ENCODE data around the gene KCNJ11.

Gene KCNJ11

GRCh38 chr11:17408026-17408425 lies 19.6 kb upstream of the KCNJ11 start:
- no peak for DNase-seq

- no peak for DNase-seq
Observed at GRCh38 chr11:17407575-17407974, 19.1 kb upstream of the KCNJ11 start.

- no peak for DNase-seq
Observed at GRCh38 chr11:17406818-17407149, 18.3 kb upstream of the KCNJ11 start.

GRCh38 chr11:17406082-17406817 lies 17.8 kb upstream of the KCNJ11 start:
- DNase-seq, result no peak

- DNase-seq, result peak; percentile 39
Observed at GRCh38 chr11:17405232-17406005, 17.0 kb upstream of the KCNJ11 start.

GRCh38 chr11:17403980-17404759 lies 15.7 kb upstream of the KCNJ11 start:
- no peak for DNase-seq

GRCh38 chr11:17402486-17402885 lies 14.0 kb upstream of the KCNJ11 start:
- no peak for DNase-seq

GRCh38 chr11:17401841-17402240 lies 13.4 kb upstream of the KCNJ11 start:
- no peak for DNase-seq

- DNase-seq, result no peak
Observed at GRCh38 chr11:17401316-17401715, 12.9 kb upstream of the KCNJ11 start.

GRCh38 chr11:17400048-17400775 lies 11.8 kb upstream of the KCNJ11 start:
- DNase-seq, result no peak

- no peak for DNase-seq
Observed at GRCh38 chr11:17399236-17399635, 10.8 kb upstream of the KCNJ11 start.

GRCh38 chr11:17397311-17398002 lies 9.0 kb upstream of the KCNJ11 start:
- DNase-seq, result no peak

- DNase-seq, result no peak
Observed at GRCh38 chr11:17396598-17397310, 8.3 kb upstream of the KCNJ11 start.

- DNase-seq, result no peak
Observed at GRCh38 chr11:17395978-17396377, 7.5 kb upstream of the KCNJ11 start.

GRCh38 chr11:17395554-17395961 lies 7.1 kb upstream of the KCNJ11 start:
- peak; percentile 69 for DNase-seq

GRCh38 chr11:17394743-17395390 lies 6.4 kb upstream of the KCNJ11 start:
- DNase-seq, result no peak

- DNase-seq, result no peak
Observed at GRCh38 chr11:17393472-17393871, 5.0 kb upstream of the KCNJ11 start.

- no peak for DNase-seq
Observed at GRCh38 chr11:17392872-17393271, 4.4 kb upstream of the KCNJ11 start.

- DNase-seq, result peak; percentile 84
Observed at GRCh38 chr11:17391493-17392355, 3.3 kb upstream of the KCNJ11 start.
